Measurements from ENCODE around the gene SLC37A4. TPM values are rescaled to one million over a fixed set of nuclear protein-coding genes. Genes with fewer than 3 reads are reported as not detected.

Gene SLC37A4
- total and polyA plus RNA-seq, 2 of the 13 experiments (the other 11 are each of a cell fraction or from before 2014, with no cell fraction given), result 43.0 to 56.1 TPM

- peak; percentile 60; the same call in 1 of the 2 replicates for TF ChIP-seq POGK (CRISPR knock-in tag; conservative IDR thresholded peaks at IDR 0.05)
- TF ChIP-seq SATB2 (CRISPR knock-in tag; IDR thresholded peaks at IDR 0.05), result no peak
- no peak for TF ChIP-seq CREB3 (CRISPR knock-in tag; IDR thresholded peaks at IDR 0.05)
- TF ChIP-seq BRD4 (CRISPR knock-in tag; IDR thresholded peaks at IDR 0.05), result no peak
- TF ChIP-seq ZNF564 (CRISPR knock-in tag; IDR thresholded peaks at IDR 0.05), result no peak
- peak; percentile 74; the same call in 1 of the 2 replicates for TF ChIP-seq ZNF639 (CRISPR knock-in tag; conservative IDR thresholded peaks at IDR 0.05)
- TF ChIP-seq ZNF343 (CRISPR knock-in tag; IDR thresholded peaks at IDR 0.05), result no peak
- no peak for TF ChIP-seq ZMAT3 (CRISPR knock-in tag; conservative IDR thresholded peaks at IDR 0.05)
- no peak for TF ChIP-seq ZNF652 (CRISPR knock-in tag; IDR thresholded peaks at IDR 0.05; ENCODE audit: borderline replicate concordance, low read depth)
- TF ChIP-seq IKZF4 (CRISPR knock-in tag; IDR thresholded peaks at IDR 0.05; ENCODE audit: borderline replicate concordance, low read depth, not compliant biosample characterization), result no peak
- no peak for TF ChIP-seq ZNF207 (IDR thresholded peaks at IDR 0.05; ENCODE audit: borderline replicate concordance)
- TF ChIP-seq NR2F6 (IDR thresholded peaks at IDR 0.05), result 0 out of 2 replicates have a peak, but pooled peaks have one; percentile 11
- TF ChIP-seq NR2F6 (CRISPR knock-in tag; IDR thresholded peaks at IDR 0.05), result no peak
- TF ChIP-seq PRPF4 (IDR thresholded peaks at IDR 0.05; ENCODE audit: low read depth, low read length, poor library complexity, severe bottlenecking), result no peak
- no peak for TF ChIP-seq NFATC3 (CRISPR knock-in tag; IDR thresholded peaks at IDR 0.05)
- no peak for TF ChIP-seq ETS1 (CRISPR knock-in tag; IDR thresholded peaks at IDR 0.05)
- TF ChIP-seq NFE2 (CRISPR knock-in tag; IDR thresholded peaks at IDR 0.05), result no peak
- TF ChIP-seq MBNL3 (CRISPR knock-in tag; conservative IDR thresholded peaks at IDR 0.05), result no peak
- TF ChIP-seq ETV6 (CRISPR knock-in tag; conservative IDR thresholded peaks at IDR 0.05), result no peak; the same call in 1 of the 2 replicates
- TF ChIP-seq ZBTB38 (CRISPR knock-in tag; IDR thresholded peaks at IDR 0.05), result peak; percentile 19; the same call in 1 of the 2 replicates
- no peak for TF ChIP-seq ZNF75D (CRISPR knock-in tag; IDR thresholded peaks at IDR 0.05; ENCODE audit: borderline replicate concordance)
- no peak for TF ChIP-seq ZBTB7B (CRISPR knock-in tag; IDR thresholded peaks at IDR 0.05)
- TF ChIP-seq RFXAP (CRISPR knock-in tag; IDR thresholded peaks at IDR 0.05; ENCODE audit: borderline replicate concordance), result no peak
- no peak for TF ChIP-seq ZNF292 (CRISPR knock-in tag; IDR thresholded peaks at IDR 0.05; ENCODE audit: borderline replicate concordance, low read depth)
- no peak for TF ChIP-seq ZNF788 (CRISPR knock-in tag; IDR thresholded peaks at IDR 0.05; ENCODE audit: borderline replicate concordance)
- TF ChIP-seq ZNF549 (CRISPR knock-in tag; IDR thresholded peaks at IDR 0.05), result no peak
- TF ChIP-seq ZFP37 (CRISPR knock-in tag; IDR thresholded peaks at IDR 0.05; ENCODE audit: borderline replicate concordance), result no peak
Observed at GRCh38 chr11:119067371-119068222, 36.9 kb upstream of the SLC37A4 start, which contains the start of gene VPS11 (continued).

Data from HepG2 (cell line).